ENCODE results near the gene HOOK1. TPM values are rescaled to one million over a fixed set of nuclear protein-coding genes. Genes with fewer than 3 reads are reported as not detected.

Gene HOOK1
- total and polyA plus RNA-seq, 2 of the 13 experiments (the other 11 are each of a cell fraction or from before 2014, with no cell fraction given), result 11.3 to 24.2 TPM

DNA sequence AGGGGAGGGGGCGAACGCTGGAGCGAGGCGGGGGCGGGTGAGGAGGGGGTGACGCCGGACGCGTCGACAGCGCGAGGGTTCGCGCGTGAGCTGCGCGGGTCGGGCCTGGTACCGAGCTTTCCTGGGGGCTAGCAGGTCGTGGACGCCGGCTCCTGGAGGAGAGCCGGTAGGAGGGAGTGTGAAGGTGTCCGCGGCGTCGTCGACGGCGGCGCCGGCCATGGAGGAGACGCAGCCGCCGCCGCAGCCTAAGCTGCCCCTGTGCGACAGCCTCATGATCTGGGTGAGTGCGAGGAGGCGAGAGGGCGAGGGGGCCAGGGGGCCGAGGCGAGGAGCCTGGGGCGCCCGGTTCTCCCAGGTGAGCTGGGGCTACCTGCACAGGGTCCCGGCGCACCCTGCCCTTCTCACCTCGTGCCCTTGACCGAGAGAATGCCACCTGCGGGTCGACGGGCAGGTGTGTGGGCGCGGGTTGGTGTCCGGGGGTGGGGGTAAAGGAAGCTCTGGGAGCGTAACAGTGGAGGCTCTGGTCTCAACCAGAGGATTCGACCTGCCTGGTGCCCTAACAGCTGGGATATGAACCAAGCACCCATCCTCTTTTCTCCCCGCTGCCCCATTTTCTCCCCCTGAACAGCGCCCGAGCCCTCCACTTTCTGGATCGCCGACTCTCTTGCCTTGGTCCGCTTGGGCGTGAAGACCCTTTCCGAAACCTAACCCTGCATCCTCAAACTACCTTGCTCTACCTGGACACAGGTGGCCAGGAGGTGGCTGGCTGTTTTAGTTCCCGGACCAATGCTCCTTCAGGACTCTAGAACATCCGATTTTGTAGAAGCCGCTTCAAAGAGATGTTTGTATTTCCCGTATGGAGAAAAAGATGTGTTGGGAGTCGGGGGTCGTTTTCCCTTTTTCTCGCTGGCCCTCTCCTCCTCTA is at the start of gene HOOK1 (continued):
- TF ChIP-seq, protein P1, sequence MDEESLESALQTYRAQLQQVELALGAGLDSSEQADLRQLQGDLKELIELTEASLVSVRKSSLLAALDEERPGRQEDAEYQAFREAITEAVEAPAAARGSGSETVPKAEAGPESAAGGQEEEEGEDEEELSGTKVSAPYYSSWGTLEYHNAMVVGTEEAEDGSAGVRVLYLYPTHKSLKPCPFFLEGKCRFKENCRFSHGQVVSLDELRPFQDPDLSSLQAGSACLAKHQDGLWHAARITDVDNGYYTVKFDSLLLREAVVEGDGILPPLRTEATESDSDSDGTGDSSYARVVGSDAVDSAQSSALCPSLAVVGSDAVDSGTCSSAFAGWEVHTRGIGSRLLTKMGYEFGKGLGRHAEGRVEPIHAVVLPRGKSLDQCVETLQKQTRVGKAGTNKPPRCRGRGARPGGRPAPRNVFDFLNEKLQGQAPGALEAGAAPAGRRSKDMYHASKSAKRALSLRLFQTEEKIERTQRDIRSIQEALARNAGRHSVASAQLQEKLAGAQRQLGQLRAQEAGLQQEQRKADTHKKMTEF (CRISPR knock-in tag; IDR thresholded peaks at IDR 0.05), result peak; percentile 49; the same call in 1 of the 2 replicates
- TF ChIP-seq ZNF615 (CRISPR knock-in tag; IDR thresholded peaks at IDR 0.05; ENCODE audit: borderline replicate concordance), result no peak
- TF ChIP-seq, protein P2, sequence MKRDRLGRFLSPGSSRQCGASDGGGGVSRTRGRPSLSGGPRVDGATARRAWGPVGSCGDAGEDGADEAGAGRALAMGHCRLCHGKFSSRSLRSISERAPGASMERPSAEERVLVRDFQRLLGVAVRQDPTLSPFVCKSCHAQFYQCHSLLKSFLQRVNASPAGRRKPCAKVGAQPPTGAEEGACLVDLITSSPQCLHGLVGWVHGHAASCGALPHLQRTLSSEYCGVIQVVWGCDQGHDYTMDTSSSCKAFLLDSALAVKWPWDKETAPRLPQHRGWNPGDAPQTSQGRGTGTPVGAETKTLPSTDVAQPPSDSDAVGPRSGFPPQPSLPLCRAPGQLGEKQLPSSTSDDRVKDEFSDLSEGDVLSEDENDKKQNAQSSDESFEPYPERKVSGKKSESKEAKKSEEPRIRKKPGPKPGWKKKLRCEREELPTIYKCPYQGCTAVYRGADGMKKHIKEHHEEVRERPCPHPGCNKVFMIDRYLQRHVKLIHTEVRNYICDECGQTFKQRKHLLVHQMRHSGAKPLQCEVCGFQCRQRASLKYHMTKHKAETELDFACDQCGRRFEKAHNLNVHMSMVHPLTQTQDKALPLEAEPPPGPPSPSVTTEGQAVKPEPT (CRISPR knock-in tag; IDR thresholded peaks at IDR 0.05; ENCODE audit: low read depth), result no peak
- TF ChIP-seq, protein P3, sequence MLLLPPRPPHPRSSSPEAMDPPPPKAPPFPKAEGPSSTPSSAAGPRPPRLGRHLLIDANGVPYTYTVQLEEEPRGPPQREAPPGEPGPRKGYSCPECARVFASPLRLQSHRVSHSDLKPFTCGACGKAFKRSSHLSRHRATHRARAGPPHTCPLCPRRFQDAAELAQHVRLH (CRISPR knock-in tag; IDR thresholded peaks at IDR 0.05; ENCODE audit: borderline replicate concordance, low read depth), result no peak
- no peak for TF ChIP-seq KAT8 (CRISPR knock-in tag; IDR thresholded peaks at IDR 0.05)
- TF ChIP-seq, protein P4, sequence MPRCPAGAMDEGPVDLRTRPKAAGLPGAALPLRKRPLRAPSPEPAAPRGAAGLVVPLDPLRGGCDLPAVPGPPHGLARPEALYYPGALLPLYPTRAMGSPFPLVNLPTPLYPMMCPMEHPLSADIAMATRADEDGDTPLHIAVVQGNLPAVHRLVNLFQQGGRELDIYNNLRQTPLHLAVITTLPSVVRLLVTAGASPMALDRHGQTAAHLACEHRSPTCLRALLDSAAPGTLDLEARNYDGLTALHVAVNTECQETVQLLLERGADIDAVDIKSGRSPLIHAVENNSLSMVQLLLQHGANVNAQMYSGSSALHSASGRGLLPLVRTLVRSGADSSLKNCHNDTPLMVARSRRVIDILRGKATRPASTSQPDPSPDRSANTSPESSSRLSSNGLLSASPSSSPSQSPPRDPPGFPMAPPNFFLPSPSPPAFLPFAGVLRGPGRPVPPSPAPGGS (CRISPR knock-in tag; IDR thresholded peaks at IDR 0.05), result 0 out of 2 replicates have a peak, but pooled peaks have one; percentile 55
- TF ChIP-seq TBL1XR1 (IDR thresholded peaks at IDR 0.05; ENCODE audit: borderline replicate concordance, low read length, partially characterized antibody), result no peak
- no peak for TF ChIP-seq ZNF713 (CRISPR knock-in tag; IDR thresholded peaks at IDR 0.05)
- TF ChIP-seq SALL2 (CRISPR knock-in tag; IDR thresholded peaks at IDR 0.05), result no peak
- TF ChIP-seq TSC22D2 (CRISPR knock-in tag; IDR thresholded peaks at IDR 0.05; ENCODE audit: borderline replicate concordance), result no peak
- TF ChIP-seq ZFAT (CRISPR knock-in tag; conservative IDR thresholded peaks at IDR 0.05), result no peak
- no peak for TF ChIP-seq JARID2 (CRISPR knock-in tag; IDR thresholded peaks at IDR 0.05; ENCODE audit: insufficient replicate concordance)
- no peak for TF ChIP-seq CHD4 (IDR thresholded peaks at IDR 0.05; ENCODE audit: borderline replicate concordance, low read length)
- TF ChIP-seq SAP130 (CRISPR knock-in tag; IDR thresholded peaks at IDR 0.05; ENCODE audit: low read depth), result peak; percentile 33
- TF ChIP-seq CBX1 (IDR thresholded peaks at IDR 0.05; ENCODE audit: low read depth), result no peak
- TF ChIP-seq, protein P5, sequence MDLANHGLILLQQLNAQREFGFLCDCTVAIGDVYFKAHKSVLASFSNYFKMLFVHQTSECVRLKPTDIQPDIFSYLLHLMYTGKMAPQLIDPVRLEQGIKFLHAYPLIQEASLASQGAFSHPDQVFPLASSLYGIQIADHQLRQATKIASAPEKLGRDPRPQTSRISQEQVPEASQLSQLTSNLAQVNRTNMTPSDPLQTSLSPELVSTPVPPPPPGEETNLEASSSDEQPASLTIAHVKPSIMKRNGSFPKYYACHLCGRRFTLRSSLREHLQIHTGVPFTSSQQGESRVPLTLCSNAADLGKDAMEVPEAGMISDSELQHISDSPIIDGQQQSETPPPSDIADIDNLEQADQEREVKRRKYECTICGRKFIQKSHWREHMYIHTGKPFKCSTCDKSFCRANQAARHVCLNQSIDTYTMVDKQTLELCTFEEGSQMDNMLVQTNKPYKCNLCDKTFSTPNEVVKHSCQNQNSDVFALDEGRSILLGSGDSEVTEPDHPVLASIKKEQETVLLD (CRISPR knock-in tag; IDR thresholded peaks at IDR 0.05; ENCODE audit: low read depth), result no peak
- TF ChIP-seq, protein P6, sequence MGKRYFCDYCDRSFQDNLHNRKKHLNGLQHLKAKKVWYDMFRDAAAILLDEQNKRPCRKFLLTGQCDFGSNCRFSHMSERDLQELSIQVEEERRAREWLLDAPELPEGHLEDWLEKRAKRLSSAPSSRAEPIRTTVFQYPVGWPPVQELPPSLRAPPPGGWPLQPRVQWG (CRISPR knock-in tag; IDR thresholded peaks at IDR 0.05; ENCODE audit: borderline replicate concordance, low read depth), result no peak
- TF ChIP-seq SUZ12 (IDR thresholded peaks at IDR 0.05; ENCODE audit: low read depth, low read length), result no peak
- no peak for TF ChIP-seq YY1 (IDR thresholded peaks at IDR 0.05; ENCODE audit: insufficient read depth, insufficient replicate concordance, low read depth, low read length)
- no peak for TF ChIP-seq SMC3 (IDR thresholded peaks at IDR 0.05; ENCODE audit: low read length)
- TF ChIP-seq ZNF337 (CRISPR knock-in tag; IDR thresholded peaks at IDR 0.05; ENCODE audit: borderline replicate concordance, low read depth), result 0 out of 2 replicates have a peak, but pooled peaks have one; percentile 66
- TF ChIP-seq ZNF138 (CRISPR knock-in tag; IDR thresholded peaks at IDR 0.05; ENCODE audit: low read depth), result no peak
- TF ChIP-seq ZNF777 (CRISPR knock-in tag; IDR thresholded peaks at IDR 0.05), result peak; percentile 80

Data from HepG2 (cell line).